Activated CD4-positive, alpha-beta T cell treated with anti-CD3 and anti-CD28 coated beads, Interleukin-2, amount 10 ng/mL, durations not matched to agents 7 days and 5 days (primary cell): ENCODE results near the gene MROH7. TPM values are rescaled to one million over a fixed set of nuclear protein-coding genes. Genes with fewer than 3 reads are reported as not detected.

ENCODE experiments used
- CTCF ChIA-PET: fragments of 350-600 bp; sonication (Branson Sonifier 250); formaldehyde crosslinking; loops from one replicate; lab custom pipeline; 2021; ENCODE audit warnings: antibody characterized with exemption; lab: Charles Lee
- POLR2A ChIA-PET: fragments of 350-600 bp; sonication (Branson Sonifier 250); formaldehyde crosslinking; loops from one replicate; lab custom pipeline; 2021; ENCODE audit warnings: antibody characterized with exemption; lab: Charles Lee
- DNase-seq: peaks from one replicate; pipeline ENCODE4 v3.0.0-alpha.2; 2020
- H3K27ac Mint-ChIP-seq: one replicate; pipeline ENCODE4 v1.8.0; 2021; ENCODE audit warnings: mild to moderate bottlenecking, moderate library complexity, mixed read lengths
- H3K27me3 Mint-ChIP-seq: one replicate; pipeline ENCODE4 v1.8.0; 2021; ENCODE audit warnings: mixed read lengths
- H3K36me3 Mint-ChIP-seq: one replicate; pipeline ENCODE4 v1.8.0; 2021; ENCODE audit warnings: low read depth, mixed read lengths
- H3K4me1 Mint-ChIP-seq: one replicate; pipeline ENCODE4 v1.8.0; 2021; ENCODE audit warnings: mixed read lengths
- H3K4me3 Mint-ChIP-seq: one replicate; pipeline ENCODE4 v1.8.0; 2021; ENCODE audit warnings: mild to moderate bottlenecking, moderate library complexity, mixed read lengths
- H3K9me3 Mint-ChIP-seq: one replicate; pipeline ENCODE4 v1.8.0; 2021; ENCODE audit warnings: mixed read lengths
- total RNA-seq, 2 experiments: library from RNA; stranded (reverse); gene quantifications; one replicate each; pipeline ENCODE4 v1.2.3, GENCODE V29; 2021

Gene MROH7
- total RNA-seq, 2 experiments from 2014 or later, result 0.12 TPM; not detected in 1

DNA sequence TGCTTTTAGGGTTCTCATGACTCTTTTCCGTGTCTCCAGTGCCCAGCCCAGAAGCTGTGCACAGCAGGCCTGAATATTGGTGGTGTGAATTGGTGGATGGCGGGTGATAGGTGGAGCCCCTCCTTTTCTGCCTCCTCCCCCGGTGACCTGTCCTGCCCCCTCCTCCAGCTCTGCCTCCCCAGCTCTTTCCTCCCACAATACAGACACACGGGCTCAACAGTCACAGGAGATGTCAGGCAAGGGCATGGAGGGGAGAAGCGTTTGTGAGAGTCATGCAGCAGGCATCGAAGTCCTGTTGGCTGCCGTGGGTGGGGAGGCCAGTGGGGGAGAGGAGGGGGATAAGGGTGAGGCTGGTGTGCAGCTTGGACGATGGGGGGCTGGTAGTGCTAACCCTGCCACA lies 56.8 kb downstream of the MROH7 start:
- peaks cover 1% of the 10 kb centered on the region for H3K27me3 Mint-ChIP-seq
- H3K4me1 Mint-ChIP-seq, result no peaks in the 10 kb centered on the region
- no peaks in the 10 kb centered on the region for H3K36me3 Mint-ChIP-seq
- POLR2A ChIA-PET, result no interaction called here
- no peak overlapping the region for H3K27ac Mint-ChIP-seq
- CTCF ChIA-PET, result no interaction called here
- no peak for DNase-seq
- no peak overlapping the region for H3K4me3 Mint-ChIP-seq
- no peaks in the 10 kb centered on the region for H3K9me3 Mint-ChIP-seq

DNA sequence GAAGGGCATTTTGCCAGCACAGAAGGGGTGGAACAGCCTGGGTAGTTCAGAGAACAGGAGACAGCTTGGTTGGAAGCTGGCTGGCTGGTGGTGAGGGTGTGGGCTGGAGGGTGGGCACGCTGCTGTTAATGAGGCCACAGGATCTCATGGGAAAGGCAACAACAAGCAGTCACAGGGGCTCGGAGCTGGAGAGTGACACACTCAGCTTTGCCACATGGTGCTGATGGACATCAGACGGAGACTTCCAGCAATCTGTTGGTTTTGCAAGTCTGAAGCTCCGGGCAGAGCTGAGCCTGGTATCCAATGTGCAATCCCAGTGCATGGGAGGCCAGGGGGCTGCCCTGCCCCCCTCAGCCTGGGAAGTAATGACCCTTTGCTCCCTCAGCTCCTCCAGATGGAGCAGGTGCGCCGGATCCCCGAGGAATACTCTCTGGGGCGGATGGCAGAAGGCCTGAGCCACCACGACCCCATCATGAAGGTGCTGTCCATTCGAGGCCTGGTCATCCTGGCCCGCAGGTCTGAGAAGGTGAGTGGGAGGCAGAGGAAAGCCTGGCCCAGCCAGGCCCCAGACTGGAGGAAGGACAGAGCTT lies 58.4 kb downstream of the MROH7 start:
- ChIA-PET CTCF (no interaction called here), POLR2A (no interaction called here)
- Mint-ChIP-seq H3K4me1 (no peaks in the 10 kb centered on the region), H3K36me3 (no peaks in the 10 kb centered on the region), H3K9me3 (no peaks in the 10 kb centered on the region), H3K4me3 (no peak overlapping the region), H3K27ac (no peak overlapping the region), H3K27me3 (peaks cover 1% of the 10 kb centered on the region)
- DNase-seq, result no peak

DNA sequence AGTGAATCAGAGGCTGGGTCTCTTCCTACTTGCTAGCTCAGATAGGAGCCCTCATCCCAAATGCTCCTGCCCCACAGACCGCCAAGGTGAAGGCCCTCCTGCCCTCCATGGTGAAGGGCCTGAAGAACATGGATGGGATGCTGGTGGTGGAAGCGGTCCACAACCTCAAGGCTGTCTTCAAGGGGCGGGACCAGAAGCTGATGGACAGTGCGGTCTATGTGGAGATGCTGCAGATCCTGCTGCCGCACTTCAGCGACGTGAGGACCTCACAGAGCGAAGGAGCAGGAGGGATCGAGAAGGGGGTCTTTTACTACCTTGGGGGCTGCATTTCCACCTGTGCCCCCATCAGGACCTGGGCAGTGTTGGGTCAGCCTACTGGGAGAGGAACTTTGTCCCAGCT lies 59.5 kb downstream of the MROH7 start:
- H3K36me3 Mint-ChIP-seq, result no peaks in the 10 kb centered on the region
- H3K27me3 Mint-ChIP-seq, result peaks cover 3% of the 10 kb centered on the region
- no peaks in the 10 kb centered on the region for H3K9me3 Mint-ChIP-seq
- no peaks in the 10 kb centered on the region for H3K4me1 Mint-ChIP-seq
- ChIA-PET CTCF (no interaction called here), POLR2A (no interaction called here)
- no peak overlapping the region for H3K27ac Mint-ChIP-seq
- H3K4me3 Mint-ChIP-seq, result no peak overlapping the region
- no peak for DNase-seq

DNA sequence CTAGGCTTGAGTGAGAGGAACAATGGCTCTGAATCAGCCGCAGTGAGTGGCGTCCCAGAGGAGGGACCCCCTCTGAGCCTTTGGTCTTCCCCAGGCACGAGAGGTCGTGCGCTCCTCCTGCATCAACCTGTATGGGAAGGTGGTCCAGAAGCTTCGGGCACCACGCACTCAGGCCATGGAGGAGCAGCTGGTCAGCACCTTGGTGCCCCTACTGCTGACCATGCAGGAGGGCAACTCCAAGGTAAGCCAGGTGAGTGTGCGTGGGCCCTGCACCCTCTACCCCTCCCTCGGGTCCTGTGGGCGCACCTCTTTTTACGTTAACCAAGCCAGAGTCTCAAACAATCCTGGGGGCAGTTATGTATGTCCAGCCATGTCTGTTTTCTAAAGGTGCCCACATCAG lies 60.4 kb downstream of the MROH7 start:
- H3K9me3 Mint-ChIP-seq, result no peaks in the 10 kb centered on the region
- H3K4me3 Mint-ChIP-seq, result no peak overlapping the region
- H3K4me1 Mint-ChIP-seq, result no peaks in the 10 kb centered on the region
- POLR2A ChIA-PET, result no interaction called here
- peaks cover 3% of the 10 kb centered on the region for H3K27me3 Mint-ChIP-seq
- DNase-seq, result no peak
- CTCF ChIA-PET, result interaction anchor here (1.1 to 1.3 kb wide), 2 partner anchors 11 to 100 kb away, joined by 3 to 4 read pairs; no protein-coding TSS in a partner anchor
- no peak overlapping the region for H3K27ac Mint-ChIP-seq
- no peaks in the 10 kb centered on the region for H3K36me3 Mint-ChIP-seq

DNA sequence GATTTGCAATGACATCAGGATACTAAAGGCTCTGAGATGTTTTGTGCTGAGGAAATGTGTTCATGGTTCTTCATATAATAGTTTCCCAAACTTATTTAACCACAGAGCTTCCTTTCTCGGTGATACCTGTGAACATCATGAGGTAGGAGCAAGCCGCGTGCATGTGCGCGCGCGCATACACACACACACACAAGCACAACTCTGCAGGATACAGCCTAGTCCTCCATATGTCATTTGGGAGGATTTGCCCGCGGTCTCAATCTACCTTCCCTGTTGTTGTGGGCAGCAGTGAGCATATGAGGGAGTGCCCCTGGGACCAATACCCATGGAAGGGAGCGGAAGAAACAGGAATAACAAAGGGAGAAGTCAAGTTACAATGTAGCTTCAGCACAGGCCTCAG lies 61.9 kb downstream of the MROH7 start:
- Mint-ChIP-seq H3K4me1 (no peaks in the 10 kb centered on the region), H3K27ac (no peak overlapping the region), H3K27me3 (peaks cover 3% of the 10 kb centered on the region), H3K4me3 (no peak overlapping the region), H3K9me3 (no peaks in the 10 kb centered on the region), H3K36me3 (no peaks in the 10 kb centered on the region)
- CTCF ChIA-PET, result interaction anchor here (1.1 kb wide), 1 partner anchor 9 kb away, joined by 3 read pairs; no protein-coding TSS in a partner anchor
- DNase-seq, result no peak
- POLR2A ChIA-PET, result no interaction called here

DNA sequence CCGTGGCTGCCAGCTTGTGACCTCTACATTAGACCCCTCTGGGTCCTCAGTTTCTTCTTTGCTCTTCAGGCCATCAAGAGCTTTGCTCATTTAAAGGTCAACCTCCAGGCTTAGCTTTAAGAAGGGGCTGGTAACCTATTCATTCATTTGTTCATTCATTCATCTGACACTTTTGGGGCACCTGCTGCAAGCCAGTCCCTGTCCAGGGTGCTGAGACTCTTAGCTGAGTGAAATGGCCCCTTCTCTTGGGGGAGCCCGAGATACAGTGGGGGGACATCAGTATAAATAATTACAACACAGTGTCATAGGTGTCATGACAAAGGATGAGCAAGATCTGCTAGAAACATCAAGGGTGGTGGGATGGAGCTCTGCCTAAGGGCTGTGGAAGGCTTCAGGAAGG lies 63.6 kb downstream of the MROH7 start:
- no peak for DNase-seq
- H3K36me3 Mint-ChIP-seq, result no peaks in the 10 kb centered on the region
- CTCF ChIA-PET, result interaction anchor here (0.8 to 1.0 kb wide), 4 partner anchors 10 to 107 kb away, joined by 3 read pairs; partner anchors contain the start of gene TTC4
- H3K4me1 Mint-ChIP-seq, result no peaks in the 10 kb centered on the region
- no peaks in the 10 kb centered on the region for H3K9me3 Mint-ChIP-seq
- no peak overlapping the region for H3K4me3 Mint-ChIP-seq
- POLR2A ChIA-PET, result no interaction called here
- H3K27me3 Mint-ChIP-seq, result peaks cover 3% of the 10 kb centered on the region
- no peak overlapping the region for H3K27ac Mint-ChIP-seq

DNA sequence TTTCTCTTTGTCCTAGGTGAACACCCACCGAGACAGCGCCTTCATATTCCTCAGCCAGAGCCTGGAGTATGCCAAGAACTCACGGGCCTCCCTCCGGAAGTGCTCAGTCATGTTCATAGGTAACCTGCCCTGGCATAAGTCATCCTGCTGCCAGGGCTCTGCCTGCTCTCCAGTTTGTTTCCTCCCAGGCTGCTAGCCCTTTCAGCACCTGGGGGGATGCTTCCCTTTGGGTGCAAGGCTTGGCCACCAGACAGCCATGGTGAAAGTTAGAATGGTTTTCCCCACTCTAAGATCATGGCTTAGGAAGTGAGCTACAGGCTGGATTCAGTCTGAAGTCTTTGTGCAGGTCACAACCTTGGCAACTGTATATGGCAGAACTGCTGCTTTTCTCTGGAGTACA lies 64.8 kb downstream of the MROH7 start:
- no peak for DNase-seq

DNA sequence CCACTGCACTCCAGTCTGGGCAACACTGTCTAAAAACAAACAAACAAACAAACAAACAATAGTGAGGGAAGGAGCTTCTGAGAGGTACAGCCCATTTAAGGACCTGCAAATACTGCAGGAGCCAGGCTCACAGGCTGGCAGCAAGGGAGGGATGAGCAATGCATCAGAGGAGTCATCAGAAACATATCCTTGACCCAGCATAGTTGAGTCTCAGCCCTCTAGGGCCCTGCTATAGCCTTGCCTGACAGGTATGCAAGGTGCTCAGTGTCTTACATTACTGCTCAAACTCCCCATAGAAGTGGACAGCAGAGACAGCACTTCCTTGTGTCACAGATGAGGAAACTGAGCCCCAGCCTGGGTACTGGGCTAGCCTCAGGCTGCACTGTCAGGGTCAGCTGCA lies 66.8 kb downstream of the MROH7 start:
- DNase-seq, result no peak
- Mint-ChIP-seq H3K27ac (no peak overlapping the region), H3K36me3 (no peaks in the 10 kb centered on the region), H3K9me3 (no peaks in the 10 kb centered on the region), H3K4me3 (no peak overlapping the region), H3K4me1 (no peaks in the 10 kb centered on the region), H3K27me3 (peaks cover 1% of the 10 kb centered on the region)
- ChIA-PET CTCF (no interaction called here), POLR2A (no interaction called here)

More for the DNA sequence above, 64.8 kb downstream of the MROH7 start:
- H3K4me3 Mint-ChIP-seq, result no peak overlapping the region
- ChIA-PET CTCF (no interaction called here), POLR2A (no interaction called here)
- H3K27me3 Mint-ChIP-seq, result peaks cover 3% of the 10 kb centered on the region
- H3K9me3 Mint-ChIP-seq, result no peaks in the 10 kb centered on the region
- no peaks in the 10 kb centered on the region for H3K36me3 Mint-ChIP-seq
- no peaks in the 10 kb centered on the region for H3K4me1 Mint-ChIP-seq
- no peak overlapping the region for H3K27ac Mint-ChIP-seq

DNA sequence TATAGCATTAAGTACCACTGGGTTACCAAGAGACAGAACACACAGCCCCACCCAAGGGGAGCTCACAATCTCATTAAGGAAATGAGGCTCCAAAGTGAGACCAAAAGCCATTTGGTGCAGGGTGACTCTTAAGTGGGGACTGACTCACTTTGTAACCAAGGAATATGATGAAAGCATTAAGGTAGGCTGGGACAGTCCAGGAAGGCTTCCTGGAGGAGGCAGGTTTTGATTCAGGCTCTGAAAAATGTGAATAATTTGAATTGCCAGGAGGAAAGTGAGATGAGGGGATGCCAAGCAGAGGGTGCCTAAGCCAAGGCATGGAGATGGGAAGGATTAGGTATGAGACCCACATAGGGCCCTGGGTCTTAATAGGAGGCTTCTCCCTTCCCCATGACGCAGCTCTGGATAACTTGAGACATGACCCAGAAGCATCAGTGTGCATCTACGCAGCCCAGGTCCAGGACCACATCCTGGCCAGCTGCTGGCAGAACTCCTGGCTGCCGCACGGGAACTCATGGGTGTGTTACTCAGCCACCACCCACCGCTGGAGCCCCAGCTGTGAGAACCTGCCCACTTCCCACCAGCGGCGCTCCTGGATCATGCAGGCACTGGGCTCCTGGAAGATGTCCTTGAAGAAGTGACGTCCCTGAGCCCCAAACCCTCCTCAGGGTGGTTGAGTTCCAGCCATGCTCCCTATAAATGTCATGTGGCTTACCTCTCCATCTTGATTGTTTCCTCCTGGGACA lies 68.1 kb downstream of the MROH7 start:
- DNase-seq, result no peak
- no peak overlapping the region for H3K4me3 Mint-ChIP-seq
- H3K9me3 Mint-ChIP-seq, result no peaks in the 10 kb centered on the region
- POLR2A ChIA-PET, result no interaction called here
- no peaks in the 10 kb centered on the region for H3K4me1 Mint-ChIP-seq
- CTCF ChIA-PET, result interaction anchor here (0.8 kb wide), 1 partner anchor 92 kb away, joined by 3 read pairs; the partner anchor contains the start of gene TTC22
- no peak overlapping the region for H3K27ac Mint-ChIP-seq
- H3K36me3 Mint-ChIP-seq, result no peaks in the 10 kb centered on the region
- peaks cover 1% of the 10 kb centered on the region for H3K27me3 Mint-ChIP-seq

DNA sequence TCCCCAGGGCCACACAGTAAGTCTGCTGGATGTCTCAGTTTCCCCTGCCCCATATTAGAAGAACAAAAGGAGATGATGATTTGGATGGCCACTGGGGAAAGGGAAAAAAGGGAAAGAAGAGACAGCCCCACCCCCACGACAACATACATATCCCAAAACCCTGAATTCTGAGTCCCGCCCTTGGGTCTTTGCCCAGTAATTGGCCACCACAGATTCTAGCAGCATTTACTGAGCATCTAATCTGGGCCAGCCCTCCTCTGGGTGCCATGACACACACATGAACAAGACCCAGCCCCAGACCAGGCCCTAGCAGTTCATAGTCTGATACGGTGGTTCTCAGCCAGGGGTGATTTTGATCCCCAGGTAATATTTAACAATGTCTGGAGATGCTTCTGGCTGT lies 68.8 kb downstream of the MROH7 start:
- POLR2A ChIA-PET, result no interaction called here

DNA sequence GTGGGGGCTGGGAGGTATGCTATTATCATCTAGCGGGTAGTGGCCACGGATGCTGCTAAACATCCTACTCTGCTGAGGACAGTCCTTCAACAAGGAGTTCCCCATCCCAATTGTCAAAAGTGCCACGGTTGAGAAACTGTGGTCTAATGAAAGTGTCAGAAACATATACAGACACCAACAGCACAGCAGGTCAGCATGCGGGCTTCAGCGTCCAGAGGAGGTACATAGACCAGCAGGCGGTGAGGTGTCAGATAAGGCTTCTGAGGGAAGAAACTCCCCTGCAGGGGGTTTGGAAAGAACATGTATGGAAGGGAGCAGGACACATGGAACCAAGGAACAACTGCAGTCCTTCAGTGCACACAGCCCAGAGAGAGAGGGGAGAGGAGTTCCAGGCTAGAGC lies 69.3 kb downstream of the MROH7 start:
- no peaks in the 10 kb centered on the region for H3K9me3 Mint-ChIP-seq
- H3K27me3 Mint-ChIP-seq, result no peaks in the 10 kb centered on the region
- no peaks in the 10 kb centered on the region for H3K36me3 Mint-ChIP-seq

More for the DNA sequence above, 68.8 kb downstream of the MROH7 start:
- Mint-ChIP-seq H3K36me3 (no peaks in the 10 kb centered on the region), H3K27me3 (no peaks in the 10 kb centered on the region), H3K4me3 (no peak overlapping the region), H3K9me3 (no peaks in the 10 kb centered on the region), H3K27ac (no peak overlapping the region), H3K4me1 (peaks cover 5% of the 10 kb centered on the region)
- DNase-seq, result no peak
- CTCF ChIA-PET, result no interaction called here

DNA sequence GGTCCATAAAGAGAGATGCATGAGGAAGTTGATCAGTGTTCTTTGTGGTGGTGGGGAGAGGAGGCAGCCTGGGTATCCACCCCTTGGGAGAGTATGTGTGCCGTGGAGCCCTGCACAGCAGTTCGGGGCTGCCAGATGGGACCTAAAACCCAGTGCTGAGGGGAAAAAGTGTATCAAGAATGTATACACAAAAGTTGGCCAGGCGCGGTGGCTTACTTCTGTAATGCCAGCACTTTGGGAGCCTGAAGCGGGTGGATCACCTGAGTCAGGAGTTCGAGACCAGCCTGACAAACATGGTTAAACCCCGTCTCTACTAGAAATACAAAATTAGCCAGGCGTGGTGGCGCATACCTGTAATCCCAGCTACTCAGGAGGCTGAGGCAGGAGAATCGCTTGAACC lies 70.0 kb downstream of the MROH7 start:
- Mint-ChIP-seq H3K27me3 (no peaks in the 10 kb centered on the region), H3K4me3 (no peak overlapping the region), H3K4me1 (peaks cover 11% of the 10 kb centered on the region), H3K9me3 (no peaks in the 10 kb centered on the region), H3K27ac (no peak overlapping the region), H3K36me3 (no peaks in the 10 kb centered on the region)
- ChIA-PET POLR2A (no interaction called here), CTCF (no interaction called here)
- DNase-seq, result no peak

More for the DNA sequence above, 69.3 kb downstream of the MROH7 start:
- POLR2A ChIA-PET, result no interaction called here
- CTCF ChIA-PET, result no interaction called here
- no peak for DNase-seq
- H3K4me3 Mint-ChIP-seq, result no peak overlapping the region
- H3K4me1 Mint-ChIP-seq, result peaks cover 6% of the 10 kb centered on the region
- H3K27ac Mint-ChIP-seq, result no peak overlapping the region

DNA sequence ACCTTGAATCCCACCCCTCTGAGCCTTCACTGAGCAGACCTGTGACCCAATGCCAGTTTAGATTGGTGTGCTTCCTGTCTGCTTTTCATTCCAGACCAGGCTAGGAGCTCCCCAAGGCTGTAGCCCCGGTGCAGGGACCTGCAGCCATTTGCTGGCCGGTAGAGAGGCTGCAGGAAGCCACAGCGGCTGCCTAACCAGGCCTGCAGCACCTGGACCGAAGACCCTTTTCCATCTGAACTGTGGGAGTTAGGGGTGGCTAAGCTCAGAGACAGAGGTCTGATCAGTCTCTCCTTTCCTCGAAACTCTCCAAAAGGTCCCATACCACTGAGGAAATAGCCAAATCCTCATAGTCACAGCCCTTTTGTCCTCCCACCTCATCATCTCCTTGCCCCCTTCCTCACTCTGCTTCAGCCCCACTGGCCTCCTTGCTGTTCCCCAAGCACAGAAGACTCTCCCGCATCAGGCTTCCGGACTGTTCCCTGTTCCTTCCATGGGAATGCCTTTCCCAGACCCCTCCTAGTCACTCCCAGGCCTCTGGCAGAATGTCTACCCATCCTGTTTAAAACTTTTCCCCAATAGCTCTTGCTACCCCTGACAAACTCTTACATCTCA lies 73.4 kb downstream of the MROH7 start:
- peak overlapping the region; percentile 87 for H3K4me3 Mint-ChIP-seq
- ChIA-PET CTCF (interaction anchor here (0.8 to 1.4 kb wide), 6 partner anchors 9 to 95 kb away, joined by 3 to 4 read pairs (median 3); no protein-coding TSS in a partner anchor), POLR2A (no interaction called here)
- no peaks in the 10 kb centered on the region for H3K27me3 Mint-ChIP-seq
- H3K4me1 Mint-ChIP-seq, result peaks cover 29% of the 10 kb centered on the region
- H3K36me3 Mint-ChIP-seq, result peaks cover 11% of the 10 kb centered on the region
- H3K27ac Mint-ChIP-seq, result peak overlapping the region; percentile 89
- no peaks in the 10 kb centered on the region for H3K9me3 Mint-ChIP-seq
- no peak for DNase-seq
